Measurements from ENCODE around the gene SPAG9. TPM values are rescaled to one million over a fixed set of nuclear protein-coding genes. Genes with fewer than 3 reads are reported as not detected.

Gene SPAG9
- polyA plus RNA-seq, 1 donor from 2014 or later: 201 TPM

DNA sequence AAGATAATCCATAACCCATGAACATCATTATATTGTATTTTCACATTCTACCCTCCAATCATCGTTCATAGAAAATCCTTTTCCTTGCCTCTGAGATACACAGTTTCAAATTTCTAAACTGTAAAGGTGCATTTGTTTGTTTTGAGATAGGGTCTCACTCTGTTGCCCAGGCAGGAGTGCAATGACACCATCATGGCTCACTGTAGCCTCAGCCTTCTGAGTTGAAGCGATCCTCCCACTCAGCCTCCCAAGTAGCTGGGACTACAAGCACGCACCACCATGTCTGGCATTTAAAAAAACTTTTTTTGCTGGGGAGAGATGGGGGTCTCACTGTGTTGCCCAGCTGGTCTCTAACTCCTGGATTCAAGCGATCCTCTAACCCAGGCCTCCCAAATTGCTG lies 196.4 kb downstream of the SPAG9 start:
- H3K27ac ChIP-seq (ENCODE audit: low read length): no peak overlapping the region
- H3K27me3 ChIP-seq (ENCODE audit: insufficient read depth, low read depth, low read length): no peaks in the 10 kb centered on the region
- H3K4me2 ChIP-seq (ENCODE audit: low read length): no peak overlapping the region
- no peaks in the 10 kb centered on the region for H3K79me2 ChIP-seq (replicated peaks; ENCODE audit: insufficient read depth, low read length)
- no peaks in the 10 kb centered on the region for H3K9me2 ChIP-seq (ENCODE audit: insufficient read depth, low read length)
- H3K9ac ChIP-seq (ENCODE audit: low read length): no peak overlapping the region
- H3K4me3 ChIP-seq (ENCODE audit: low read length): no peak overlapping the region
- H3K36me3 ChIP-seq (ENCODE audit: insufficient read depth, low read length): no peaks in the 10 kb centered on the region
- H3K9me3 ChIP-seq (ENCODE audit: low read length): no peaks in the 10 kb centered on the region
- no peak for TF ChIP-seq MXI1 (conservative IDR thresholded peaks at IDR 0.05; ENCODE audit: poor library complexity, severe bottlenecking)
- no peak for TF ChIP-seq SMC3 (conservative IDR thresholded peaks at IDR 0.05; ENCODE audit: poor library complexity)
- TF ChIP-seq, protein P1, sequence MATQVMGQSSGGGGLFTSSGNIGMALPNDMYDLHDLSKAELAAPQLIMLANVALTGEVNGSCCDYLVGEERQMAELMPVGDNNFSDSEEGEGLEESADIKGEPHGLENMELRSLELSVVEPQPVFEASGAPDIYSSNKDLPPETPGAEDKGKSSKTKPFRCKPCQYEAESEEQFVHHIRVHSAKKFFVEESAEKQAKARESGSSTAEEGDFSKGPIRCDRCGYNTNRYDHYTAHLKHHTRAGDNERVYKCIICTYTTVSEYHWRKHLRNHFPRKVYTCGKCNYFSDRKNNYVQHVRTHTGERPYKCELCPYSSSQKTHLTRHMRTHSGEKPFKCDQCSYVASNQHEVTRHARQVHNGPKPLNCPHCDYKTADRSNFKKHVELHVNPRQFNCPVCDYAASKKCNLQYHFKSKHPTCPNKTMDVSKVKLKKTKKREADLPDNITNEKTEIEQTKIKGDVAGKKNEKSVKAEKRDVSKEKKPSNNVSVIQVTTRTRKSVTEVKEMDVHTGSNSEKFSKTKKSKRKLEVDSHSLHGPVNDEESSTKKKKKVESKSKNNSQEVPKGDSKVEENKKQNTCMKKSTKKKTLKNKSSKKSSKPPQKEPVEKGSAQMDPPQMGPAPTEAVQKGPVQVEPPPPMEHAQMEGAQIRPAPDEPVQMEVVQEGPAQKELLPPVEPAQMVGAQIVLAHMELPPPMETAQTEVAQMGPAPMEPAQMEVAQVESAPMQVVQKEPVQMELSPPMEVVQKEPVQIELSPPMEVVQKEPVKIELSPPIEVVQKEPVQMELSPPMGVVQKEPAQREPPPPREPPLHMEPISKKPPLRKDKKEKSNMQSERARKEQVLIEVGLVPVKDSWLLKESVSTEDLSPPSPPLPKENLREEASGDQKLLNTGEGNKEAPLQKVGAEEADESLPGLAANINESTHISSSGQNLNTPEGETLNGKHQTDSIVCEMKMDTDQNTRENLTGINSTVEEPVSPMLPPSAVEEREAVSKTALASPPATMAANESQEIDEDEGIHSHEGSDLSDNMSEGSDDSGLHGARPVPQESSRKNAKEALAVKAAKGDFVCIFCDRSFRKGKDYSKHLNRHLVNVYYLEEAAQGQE (IDR thresholded peaks at IDR 0.05; ENCODE audit: borderline replicate concordance): no peak
- TF ChIP-seq, protein P2, sequence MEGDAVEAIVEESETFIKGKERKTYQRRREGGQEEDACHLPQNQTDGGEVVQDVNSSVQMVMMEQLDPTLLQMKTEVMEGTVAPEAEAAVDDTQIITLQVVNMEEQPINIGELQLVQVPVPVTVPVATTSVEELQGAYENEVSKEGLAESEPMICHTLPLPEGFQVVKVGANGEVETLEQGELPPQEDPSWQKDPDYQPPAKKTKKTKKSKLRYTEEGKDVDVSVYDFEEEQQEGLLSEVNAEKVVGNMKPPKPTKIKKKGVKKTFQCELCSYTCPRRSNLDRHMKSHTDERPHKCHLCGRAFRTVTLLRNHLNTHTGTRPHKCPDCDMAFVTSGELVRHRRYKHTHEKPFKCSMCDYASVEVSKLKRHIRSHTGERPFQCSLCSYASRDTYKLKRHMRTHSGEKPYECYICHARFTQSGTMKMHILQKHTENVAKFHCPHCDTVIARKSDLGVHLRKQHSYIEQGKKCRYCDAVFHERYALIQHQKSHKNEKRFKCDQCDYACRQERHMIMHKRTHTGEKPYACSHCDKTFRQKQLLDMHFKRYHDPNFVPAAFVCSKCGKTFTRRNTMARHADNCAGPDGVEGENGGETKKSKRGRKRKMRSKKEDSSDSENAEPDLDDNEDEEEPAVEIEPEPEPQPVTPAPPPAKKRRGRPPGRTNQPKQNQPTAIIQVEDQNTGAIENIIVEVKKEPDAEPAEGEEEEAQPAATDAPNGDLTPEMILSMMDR (IDR thresholded peaks at IDR 0.05; ENCODE audit: poor library complexity, severe bottlenecking): no peak
- TF ChIP-seq EZH2 (IDR thresholded peaks at IDR 0.05; ENCODE audit: borderline replicate concordance, insufficient read depth, low read length, poor library complexity, severe bottlenecking): no peak
- TF ChIP-seq EP300 (conservative IDR thresholded peaks at IDR 0.05; ENCODE audit: poor library complexity, severe bottlenecking): no peak
- TF ChIP-seq POLR2AphosphoS5 (IDR thresholded peaks at IDR 0.05): no peak
- no peak for TF ChIP-seq RAD21 (conservative IDR thresholded peaks at IDR 0.05)
- no peak for TF ChIP-seq TAF1 (IDR thresholded peaks at IDR 0.05; ENCODE audit: low read depth)
- H2AFZ ChIP-seq (ENCODE audit: low read depth, low read length): no peak overlapping the region
- no peaks in the 10 kb centered on the region for H4K20me1 ChIP-seq (ENCODE audit: insufficient read depth)
- H3F3A ChIP-seq (ENCODE audit: insufficient read depth, low read length, poor library complexity, severe bottlenecking): no peaks in the 10 kb centered on the region

DNA sequence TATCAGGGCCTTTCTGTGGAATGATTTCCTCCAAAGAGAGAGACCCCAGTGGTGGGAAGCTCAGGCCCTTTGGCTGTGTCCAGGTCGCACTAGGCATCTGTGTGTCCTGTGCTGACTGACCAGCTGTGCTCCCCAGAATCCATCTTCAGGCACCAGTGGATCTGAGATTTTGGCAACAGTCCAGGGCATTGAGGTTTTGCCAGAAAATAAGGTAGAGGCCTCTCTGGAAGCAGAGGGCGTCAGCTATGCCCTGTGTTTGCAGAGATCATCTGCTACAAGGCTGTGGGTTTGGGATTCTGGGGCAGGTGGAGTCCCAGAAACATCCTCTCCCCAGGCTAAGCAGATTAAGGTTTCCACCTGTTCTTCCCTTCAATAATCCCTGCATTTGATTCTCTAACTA lies 197.1 kb downstream of the SPAG9 start:
- Histone ChIP-seq H4K20me1 (ENCODE audit: insufficient read depth) (no peaks in the 10 kb centered on the region), H3K27me3 (ENCODE audit: insufficient read depth, low read depth, low read length) (no peaks in the 10 kb centered on the region), H3K79me2 (replicated peaks; ENCODE audit: insufficient read depth, low read length) (no peaks in the 10 kb centered on the region), H3K4me2 (ENCODE audit: low read length) (no peak overlapping the region), H3K9me2 (ENCODE audit: insufficient read depth, low read length) (no peaks in the 10 kb centered on the region), H3K36me3 (ENCODE audit: insufficient read depth, low read length) (no peaks in the 10 kb centered on the region), H3K27ac (ENCODE audit: low read length) (no peak overlapping the region), H2AFZ (ENCODE audit: low read depth, low read length) (no peak overlapping the region), H3K9ac (ENCODE audit: low read length) (no peak overlapping the region), H3F3A (ENCODE audit: insufficient read depth, low read length, poor library complexity, severe bottlenecking) (no peaks in the 10 kb centered on the region), H3K9me3 (ENCODE audit: low read length) (no peaks in the 10 kb centered on the region), H3K4me3 (ENCODE audit: low read length) (no peak overlapping the region)
- TF ChIP-seq POLR2AphosphoS5 (IDR thresholded peaks at IDR 0.05): no peak
- TF ChIP-seq, protein P1 (IDR thresholded peaks at IDR 0.05; ENCODE audit: borderline replicate concordance): no peak
- no peak for TF ChIP-seq RAD21 (conservative IDR thresholded peaks at IDR 0.05)
- no peak for TF ChIP-seq EZH2 (IDR thresholded peaks at IDR 0.05; ENCODE audit: borderline replicate concordance, insufficient read depth, low read length, poor library complexity, severe bottlenecking)
- TF ChIP-seq EP300 (conservative IDR thresholded peaks at IDR 0.05; ENCODE audit: poor library complexity, severe bottlenecking): no peak
- TF ChIP-seq TAF1 (IDR thresholded peaks at IDR 0.05; ENCODE audit: low read depth): no peak
- TF ChIP-seq SMC3 (conservative IDR thresholded peaks at IDR 0.05; ENCODE audit: poor library complexity): no peak
- TF ChIP-seq, protein P2 (IDR thresholded peaks at IDR 0.05; ENCODE audit: poor library complexity, severe bottlenecking): no peak
- no peak for TF ChIP-seq MXI1 (conservative IDR thresholded peaks at IDR 0.05; ENCODE audit: poor library complexity, severe bottlenecking)

Data from neural cell (in vitro differentiated cells).